Activated naive CD4-positive, alpha-beta T cell treated with anti-CD3 and anti-CD28 coated beads for 36 hours (primary cell): ENCODE data around the gene AFAP1. TPM values are rescaled to one million over a fixed set of nuclear protein-coding genes. Genes with fewer than 3 reads are reported as not detected.

Source experiments
- CTCF ChIA-PET: fragments of 350-600 bp; sonication (Branson Sonifier 250); formaldehyde crosslinking; loops from one replicate; lab custom pipeline; 2021; ENCODE audit warnings: antibody characterized with exemption; lab: Charles Lee
- DNase-seq: peaks from one replicate; pipeline ENCODE4 v3.0.0-alpha.2; 2020
- H3K27ac Mint-ChIP-seq: one replicate; pipeline ENCODE4 v1.8.0; 2021; ENCODE audit warnings: mild to moderate bottlenecking, mixed read lengths
- H3K27me3 Mint-ChIP-seq: one replicate; pipeline ENCODE4 v1.8.0; 2021; ENCODE audit warnings: low read depth, mixed read lengths
- H3K36me3 Mint-ChIP-seq: one replicate; pipeline ENCODE4 v1.8.0; 2021; ENCODE audit warnings: low read depth, mixed read lengths
- H3K4me1 Mint-ChIP-seq: one replicate; pipeline ENCODE4 v1.8.0; 2021; ENCODE audit warnings: low read depth, mixed read lengths
- H3K4me3 Mint-ChIP-seq: one replicate; pipeline ENCODE4 v1.8.0; 2021; ENCODE audit warnings: mild to moderate bottlenecking, moderate library complexity, mixed read lengths
- H3K9me3 Mint-ChIP-seq: one replicate; pipeline ENCODE4 v1.8.0; 2021; ENCODE audit warnings: mixed read lengths
- intact Hi-C: fragments of 100-400 bp; cut with micrococcal nuclease; formaldehyde crosslinking; loops from one replicate; pipeline ENCODE4 v1.15.1; 2023
- total RNA-seq, 2 experiments: library from RNA; stranded (reverse); gene quantifications; one replicate each; pipeline ENCODE4 v1.2.3, GENCODE V29; 2021

AFAP1 gene
- total RNA-seq, 2 experiments from 2014 or later: 26.7 to 28.8 TPM

GRCh38 chr4:7967063-7967440, 27.4 kb upstream of the AFAP1 start:
- Mint-ChIP-seq H3K27ac (peak overlapping the region; percentile 30), H3K36me3 (peaks cover 4% of the 10 kb centered on the region), H3K9me3 (no peaks in the 10 kb centered on the region), H3K4me3 (no peak overlapping the region), H3K27me3 (no peaks in the 10 kb centered on the region), H3K4me1 (peaks cover 58% of the 10 kb centered on the region)
- DNase-seq: no peak
- intact Hi-C loops: no loop called here
- CTCF ChIA-PET: interaction anchor here (0.7 to 1.1 kb wide), 3 partner anchors 123 to 165 kb away, joined by 3 to 5 read pairs (median 3); no protein-coding TSS in a partner anchor

DNA sequence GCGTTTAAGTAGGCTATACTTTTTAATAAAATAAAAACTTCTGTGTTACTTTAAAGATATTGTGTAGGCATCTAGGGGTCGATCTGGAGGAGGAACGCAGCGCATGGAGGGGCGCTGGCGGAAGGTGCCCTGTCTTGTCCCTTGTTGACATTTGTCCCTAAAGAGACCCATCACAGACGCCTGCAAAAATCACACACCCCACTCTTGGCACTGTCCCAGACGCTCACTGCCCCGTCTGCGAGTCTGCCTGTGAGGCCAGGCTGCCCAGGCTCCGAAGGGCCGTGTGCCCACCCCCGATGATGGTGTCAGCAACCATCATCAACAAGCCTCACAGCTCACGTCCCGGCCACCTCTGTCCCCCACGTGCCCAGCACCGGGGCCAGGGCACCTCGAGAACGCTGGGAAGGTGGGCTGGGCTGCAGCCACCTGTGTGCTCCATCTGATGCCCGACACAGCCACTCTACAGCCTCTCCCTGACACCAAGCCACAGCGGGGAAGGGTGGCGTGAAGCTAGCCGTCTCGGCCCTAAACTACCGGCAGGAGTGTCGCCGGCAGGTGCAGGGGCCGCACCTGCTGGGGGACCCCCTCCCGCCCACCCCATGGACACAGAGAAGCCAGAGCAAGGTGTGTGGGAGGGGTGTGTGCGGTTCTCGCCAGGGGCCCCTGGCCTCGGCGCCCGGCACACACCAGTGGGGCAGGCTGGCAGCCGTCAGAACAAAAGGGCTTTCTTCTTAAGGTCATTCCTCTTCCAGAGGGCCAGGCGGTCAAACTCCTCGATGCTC, 26.8 kb upstream of the AFAP1 start:
- H3K9me3 Mint-ChIP-seq: no peaks in the 10 kb centered on the region
- H3K27me3 Mint-ChIP-seq: no peaks in the 10 kb centered on the region
- CTCF ChIA-PET: no interaction called here
- no peak for DNase-seq
- H3K4me1 Mint-ChIP-seq: peaks cover 58% of the 10 kb centered on the region
- peaks cover 4% of the 10 kb centered on the region for H3K36me3 Mint-ChIP-seq
- H3K4me3 Mint-ChIP-seq: no peak overlapping the region
- H3K27ac Mint-ChIP-seq: peak overlapping the region; percentile 63
- intact Hi-C loops: no loop called here

DNA sequence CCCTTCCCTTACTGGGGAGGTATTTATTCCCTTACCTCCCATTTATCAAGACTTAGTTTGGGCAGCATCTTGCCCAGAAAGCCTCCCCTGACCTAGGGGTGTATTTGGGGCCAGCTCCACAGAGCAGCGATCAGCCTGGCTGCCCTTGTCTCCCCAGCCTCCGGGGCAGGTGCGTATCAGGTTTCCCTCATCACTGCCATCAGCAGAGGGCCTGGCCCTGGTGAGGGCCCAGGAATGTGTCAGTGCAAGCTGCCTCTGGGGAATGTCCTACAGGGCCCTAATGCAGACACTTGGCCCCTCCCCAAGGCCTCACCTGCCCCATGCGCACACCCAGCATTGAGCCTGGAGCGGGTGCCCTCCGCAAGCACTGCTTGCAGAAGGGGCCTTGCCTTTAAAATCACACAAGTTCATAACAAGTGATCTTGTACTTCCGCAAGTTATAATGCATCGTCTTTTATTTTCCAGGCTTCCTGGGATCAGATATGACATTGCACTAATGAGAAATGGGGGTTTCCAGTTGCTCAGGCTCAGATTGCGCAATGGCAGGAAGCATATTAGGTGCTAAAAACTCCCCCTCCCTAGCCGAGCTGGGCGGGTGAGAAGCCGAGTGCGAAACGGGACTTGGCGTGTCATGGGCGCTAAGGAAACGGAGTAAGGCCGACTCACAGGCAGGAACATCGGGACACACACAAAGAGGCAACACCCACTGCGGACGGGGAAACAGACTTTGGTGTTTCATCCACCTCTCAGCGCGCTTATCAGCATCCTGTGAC, 25.4 kb upstream of the AFAP1 start:
- intact Hi-C loops: loop anchor here (1.0 to 5.0 kb wide), 4 partner anchors 22 to 206 kb away; no protein-coding TSS in a partner anchor
- CTCF ChIA-PET: interaction anchor here (1.0 to 1.3 kb wide), 4 partner anchors 21 to 29 kb away, joined by 3 to 5 read pairs (median 4); partner anchors contain the start of gene AFAP1
- H3K9me3 Mint-ChIP-seq: no peaks in the 10 kb centered on the region
- H3K36me3 Mint-ChIP-seq: peaks cover under 1% of the 10 kb centered on the region
- peaks cover 59% of the 10 kb centered on the region for H3K4me1 Mint-ChIP-seq
- peak; percentile 81 for DNase-seq
- H3K4me3 Mint-ChIP-seq: no peak overlapping the region
- H3K27ac Mint-ChIP-seq: peak overlapping the region; percentile 57
- H3K27me3 Mint-ChIP-seq: no peaks in the 10 kb centered on the region

DNA sequence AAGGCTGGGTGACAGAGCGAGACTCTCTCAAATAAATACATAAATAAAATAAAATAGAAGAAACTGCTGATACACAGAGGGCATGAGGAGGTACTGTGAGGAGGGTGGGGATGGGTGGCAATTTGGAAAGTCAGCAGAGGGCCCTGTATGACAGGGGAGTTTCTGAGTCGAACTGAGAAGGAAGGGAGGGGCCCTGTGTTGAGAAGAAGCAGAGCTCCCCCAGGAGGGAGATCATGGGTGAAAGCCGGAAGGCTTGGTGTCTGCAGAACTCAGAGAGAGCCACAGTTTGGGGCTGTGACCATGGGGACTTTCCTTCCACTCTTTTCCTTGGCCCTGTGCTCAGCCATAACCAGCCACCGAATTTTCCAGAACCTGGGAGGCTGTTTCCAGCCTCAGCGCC, 24.8 kb upstream of the AFAP1 start:
- Mint-ChIP-seq H3K9me3 (no peaks in the 10 kb centered on the region), H3K27me3 (no peaks in the 10 kb centered on the region), H3K27ac (peak overlapping the region; percentile 57), H3K4me1 (peaks cover 56% of the 10 kb centered on the region), H3K36me3 (no peaks in the 10 kb centered on the region), H3K4me3 (no peak overlapping the region)
- peak; percentile 75 for DNase-seq
- CTCF ChIA-PET: interaction anchor here (1.1 to 1.6 kb wide), 4 partner anchors 22 to 162 kb away, joined by 3 to 5 read pairs (median 4); no protein-coding TSS in a partner anchor
- intact Hi-C loops: loop anchor here (1.0 to 5.0 kb wide), 4 partner anchors 23 to 205 kb away; no protein-coding TSS in a partner anchor

- no peak overlapping the region for H3K4me3 Mint-ChIP-seq
- CTCF ChIA-PET: interaction anchor here (0.6 to 1.6 kb wide), 3 partner anchors 22 to 161 kb away, joined by 3 to 4 read pairs (median 3); no protein-coding TSS in a partner anchor
- no peaks in the 10 kb centered on the region for H3K36me3 Mint-ChIP-seq
- no peak overlapping the region for H3K27ac Mint-ChIP-seq
- intact Hi-C loops: loop anchor here (1.0 to 5.0 kb wide), 4 partner anchors 24 to 204 kb away; no protein-coding TSS in a partner anchor
- H3K9me3 Mint-ChIP-seq: no peaks in the 10 kb centered on the region
- no peak for DNase-seq
- H3K4me1 Mint-ChIP-seq: peaks cover 56% of the 10 kb centered on the region
- no peaks in the 10 kb centered on the region for H3K27me3 Mint-ChIP-seq
Measured at GRCh38 chr4:7963691-7964090, 24.0 kb upstream of the AFAP1 start.

- Mint-ChIP-seq H3K36me3 (no peaks in the 10 kb centered on the region), H3K27me3 (no peaks in the 10 kb centered on the region)
- CTCF ChIA-PET: interaction anchor here (0.6 to 1.6 kb wide), 3 partner anchors 44 to 161 kb away, joined by 3 read pairs; no protein-coding TSS in a partner anchor
Measured at GRCh38 chr4:7962609-7963508, 23.2 kb upstream of the AFAP1 start.

DNA sequence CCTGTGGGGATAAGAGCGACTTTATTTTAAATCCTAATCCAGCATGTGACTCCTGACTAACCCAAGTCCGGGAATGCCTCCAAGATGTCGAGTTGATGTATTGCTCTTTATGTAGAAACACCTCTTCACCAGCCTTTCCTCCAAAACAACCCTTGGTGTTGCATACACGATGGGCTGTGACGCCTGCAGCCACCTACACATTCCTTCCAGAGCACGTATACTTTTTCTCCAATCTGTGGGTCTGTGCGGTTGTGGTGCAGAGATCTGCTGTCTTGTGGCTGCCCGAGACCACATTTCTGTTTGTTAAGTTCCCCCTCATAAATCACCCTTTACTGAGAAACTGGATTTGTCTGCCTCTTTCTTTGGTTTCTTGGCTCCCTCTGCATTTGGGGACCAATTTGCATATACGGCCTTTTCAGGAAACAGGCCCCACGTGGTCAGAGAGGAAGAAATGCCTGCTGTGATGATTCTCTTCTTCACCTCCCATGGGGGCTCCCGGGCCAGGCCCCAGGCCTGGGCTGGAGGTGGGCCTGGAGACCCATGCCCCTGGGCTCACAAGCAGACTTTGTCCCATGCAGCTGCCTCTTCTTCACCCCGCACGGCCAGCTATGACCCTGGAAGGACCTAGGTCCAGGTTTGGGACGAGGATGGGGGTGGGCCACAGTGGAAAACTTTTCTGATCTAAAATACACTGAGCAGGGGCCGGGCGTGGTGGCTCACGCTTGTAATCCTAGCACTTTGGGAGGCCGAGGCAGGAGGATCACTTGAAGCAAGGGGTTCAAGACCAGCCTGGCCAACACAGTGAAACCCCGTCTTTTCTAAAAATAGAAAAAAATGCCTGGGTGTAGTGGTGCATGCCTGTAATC, 21.4 kb upstream of the AFAP1 start:
- no peaks in the 10 kb centered on the region for H3K36me3 Mint-ChIP-seq
- DNase-seq: peak; percentile 87
- H3K27me3 Mint-ChIP-seq: no peaks in the 10 kb centered on the region
- H3K27ac Mint-ChIP-seq: peak overlapping the region; percentile 68
- H3K9me3 Mint-ChIP-seq: no peaks in the 10 kb centered on the region
- peak overlapping the region; percentile 2 for H3K4me3 Mint-ChIP-seq
- peaks cover 48% of the 10 kb centered on the region for H3K4me1 Mint-ChIP-seq
- intact Hi-C loops: loop anchor here (1.0 to 5.0 kb wide), 4 partner anchors 8 to 106 kb away; no protein-coding TSS in a partner anchor
- CTCF ChIA-PET: interaction anchor here (0.8 to 2.1 kb wide), 5 partner anchors 9 to 157 kb away, joined by 3 to 6 read pairs (median 3); partner anchors contain the start of gene AFAP1

More at GRCh38 chr4:7962609-7963508, 23.2 kb upstream of the AFAP1 start:
- no peak overlapping the region for H3K4me3 Mint-ChIP-seq
- no peak for DNase-seq
- peaks cover 48% of the 10 kb centered on the region for H3K4me1 Mint-ChIP-seq
- peak overlapping the region; percentile 81 for H3K27ac Mint-ChIP-seq
- no peaks in the 10 kb centered on the region for H3K9me3 Mint-ChIP-seq
- intact Hi-C loops: loop anchor here (5.0 kb wide), 1 partner anchor 86 kb away; no protein-coding TSS in a partner anchor

DNA sequence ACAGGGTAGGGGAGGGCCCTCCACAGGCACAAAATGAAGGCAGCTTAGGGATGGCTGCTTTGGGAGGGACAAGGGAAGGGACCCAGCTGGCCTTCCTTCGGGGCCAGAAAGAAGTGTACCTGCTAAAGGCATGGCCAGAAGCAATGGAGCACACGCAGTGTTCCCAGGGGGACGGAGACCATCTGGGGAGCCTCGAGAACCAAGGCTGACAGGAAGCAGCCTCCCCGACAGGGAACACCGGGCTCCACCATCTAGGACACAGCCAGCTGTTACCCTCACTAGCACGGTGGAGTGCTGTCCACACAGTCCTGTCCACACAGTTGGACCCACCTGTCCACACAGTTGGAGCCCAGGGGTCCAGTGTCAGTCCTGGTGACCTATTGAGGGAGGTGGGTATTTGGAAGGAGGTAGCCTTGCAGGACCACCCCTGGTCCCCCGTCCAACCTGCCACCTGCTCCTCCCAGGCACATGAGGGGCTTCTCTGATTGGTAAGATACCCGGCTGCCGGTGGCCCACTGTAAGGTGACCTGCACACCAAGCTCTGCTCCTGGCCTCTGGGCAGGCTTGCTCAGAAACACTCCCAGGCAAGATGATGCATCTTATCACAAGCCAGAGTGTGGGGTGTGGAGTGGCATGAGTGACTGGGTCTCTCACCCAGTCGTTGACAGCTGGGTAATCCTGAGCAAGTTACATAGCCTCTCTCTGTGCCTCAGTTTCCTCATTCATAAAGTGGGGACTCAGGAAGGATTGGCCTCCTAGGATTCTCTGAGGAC, 20.5 kb upstream of the AFAP1 start:
- intact Hi-C loops: loop anchor here (1.0 to 5.0 kb wide), 3 partner anchors 12 to 105 kb away; no protein-coding TSS in a partner anchor
- H3K27me3 Mint-ChIP-seq: no peaks in the 10 kb centered on the region
- DNase-seq: peak; percentile 35
- CTCF ChIA-PET: interaction anchor here (1.2 to 2.1 kb wide), 3 partner anchors 21 to 83 kb away, joined by 3 to 6 read pairs (median 4); partner anchors contain the start of gene AFAP1
- H3K4me1 Mint-ChIP-seq: peaks cover 41% of the 10 kb centered on the region
- no peaks in the 10 kb centered on the region for H3K36me3 Mint-ChIP-seq
- H3K4me3 Mint-ChIP-seq: peak overlapping the region; percentile 2
- H3K27ac Mint-ChIP-seq: peak overlapping the region; percentile 55
- no peaks in the 10 kb centered on the region for H3K9me3 Mint-ChIP-seq

GRCh38 chr4:7959078-7959477, 19.4 kb upstream of the AFAP1 start:
- no peak for DNase-seq
- intact Hi-C loops: no loop called here
- H3K27ac Mint-ChIP-seq: no peak overlapping the region
- H3K4me1 Mint-ChIP-seq: peaks cover 30% of the 10 kb centered on the region
- H3K4me3 Mint-ChIP-seq: no peak overlapping the region
- no peaks in the 10 kb centered on the region for H3K9me3 Mint-ChIP-seq
- no peaks in the 10 kb centered on the region for H3K36me3 Mint-ChIP-seq
- CTCF ChIA-PET: interaction anchor here (1.6 to 2.1 kb wide), 2 partner anchors 21 to 156 kb away, joined by 4 to 6 read pairs; no protein-coding TSS in a partner anchor
- no peaks in the 10 kb centered on the region for H3K27me3 Mint-ChIP-seq
